Right ventricle myocardium inferior (tissue), 1 donor: Measurements from ENCODE around the gene SELP. TPM values are rescaled to one million over a fixed set of nuclear protein-coding genes. Genes with fewer than 3 reads are reported as not detected.

Experiments
- ATAC-seq: fragments of 200-7000 bp; cut with Tn5 transposase; one replicate; pipeline ENCODE4 v1.9.1; 2020; ENCODE audit warnings: mild to moderate bottlenecking, moderate library complexity
- DNase-seq: peaks from one replicate; pipeline ENCODE4 v3.0.0; 2021; ENCODE audit errors: missing footprints
- intact Hi-C: fragments of 100-400 bp; cut with DNase I; formaldehyde crosslinking; loops from one replicate; pipeline ENCODE4 v1.11.0; 2022
- total RNA-seq: library from RNA; stranded (reverse); fragmentation: NEBNext Ultra II Directional; extraction: Animal tissue kit (Norgen Biotek cat#: 25700); gene quantifications from one replicate; pipeline ENCODE4 v1.2.1, GENCODE V29; 2021
- donor health status: DM: no; HTN: yes; CAD: no; lungs with severe emphysema.

SELP gene
- total RNA-seq, 1 donor from 2014 or later = 7.1 TPM

DNA sequence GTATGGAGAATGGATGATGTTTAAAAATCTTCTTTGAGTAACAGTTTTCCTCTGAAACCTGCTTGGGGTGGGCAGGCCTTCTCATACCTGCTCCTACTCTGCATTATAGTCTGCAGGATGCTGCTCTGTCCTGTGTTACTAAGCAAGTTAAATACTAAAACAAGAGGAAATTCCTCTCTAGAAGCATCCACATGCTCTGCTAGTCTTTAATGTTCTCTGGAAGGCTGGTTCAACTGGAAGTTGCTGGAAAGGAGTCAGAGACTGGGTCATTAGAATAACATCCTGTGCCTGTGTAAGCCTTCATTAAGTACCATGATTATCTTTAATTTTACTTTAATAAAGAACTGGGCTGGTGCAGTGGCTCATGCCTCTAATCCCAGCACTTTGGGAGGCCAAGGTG, 5.8 kb downstream of the SELP start:
- intact Hi-C loops = no loop called here
- DNase-seq (no peak), ATAC-seq (no peak)

DNA sequence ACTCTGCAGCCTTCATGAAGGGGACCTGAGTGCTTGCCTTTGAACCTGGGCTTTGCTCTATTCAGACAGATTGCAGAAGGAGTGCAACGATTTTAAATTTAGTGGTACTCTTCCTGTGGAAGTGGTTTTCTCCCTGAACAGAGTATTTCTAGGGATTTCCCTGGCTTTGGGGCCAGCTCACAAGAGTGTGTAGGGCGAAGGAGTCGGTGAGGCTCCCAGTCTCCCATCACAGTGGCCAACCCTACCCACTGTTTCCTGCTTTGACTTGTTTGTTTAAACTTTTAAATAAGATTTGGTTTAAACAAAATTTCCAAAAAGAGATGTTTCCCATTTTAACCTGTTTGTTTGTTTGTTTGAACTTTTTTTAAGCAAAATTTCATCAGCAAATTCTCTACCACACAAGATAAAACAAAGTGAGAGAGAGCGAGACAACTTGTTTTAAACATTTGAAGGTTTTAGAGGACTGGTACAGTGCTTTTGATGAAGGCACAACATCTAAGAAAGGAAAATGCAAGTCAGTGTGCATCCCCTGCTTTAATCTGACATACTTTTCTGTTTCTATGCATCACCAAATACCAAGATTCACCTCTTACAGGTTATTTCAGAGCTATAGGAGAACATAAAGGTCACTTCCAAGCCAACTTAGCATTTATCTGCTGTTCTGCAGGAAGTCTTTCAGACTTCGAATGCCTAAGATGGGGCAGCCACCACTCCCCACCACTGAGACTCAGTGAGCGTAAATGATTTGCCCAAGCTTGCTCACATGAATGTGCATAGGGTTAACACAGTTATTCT, 6.6 kb downstream of the SELP start:
- intact Hi-C loops = no loop called here
- no peak for ATAC-seq
- DNase-seq = no peak

DNA sequence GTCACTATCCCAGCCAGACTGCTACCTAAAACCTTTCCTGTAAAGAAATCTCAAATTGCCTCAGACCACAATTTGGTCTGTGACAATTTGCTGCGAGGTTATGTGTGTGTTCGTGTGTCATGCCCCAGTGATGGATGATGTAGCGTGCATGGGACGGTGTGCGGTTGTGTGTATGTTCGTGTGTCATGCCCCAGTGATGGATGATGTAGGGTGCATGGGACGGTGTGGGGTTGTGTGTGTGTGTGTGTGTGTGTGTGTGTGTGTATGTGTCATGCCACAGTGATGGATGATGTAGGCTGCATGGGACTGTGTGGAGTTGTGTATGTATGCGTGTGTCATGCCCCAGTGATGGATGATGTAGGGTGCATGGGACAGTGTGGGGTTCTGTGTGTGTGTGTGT, 9.4 kb downstream of the SELP start:
- no peak for ATAC-seq
- intact Hi-C loops = no loop called here
- DNase-seq = no peak

DNA sequence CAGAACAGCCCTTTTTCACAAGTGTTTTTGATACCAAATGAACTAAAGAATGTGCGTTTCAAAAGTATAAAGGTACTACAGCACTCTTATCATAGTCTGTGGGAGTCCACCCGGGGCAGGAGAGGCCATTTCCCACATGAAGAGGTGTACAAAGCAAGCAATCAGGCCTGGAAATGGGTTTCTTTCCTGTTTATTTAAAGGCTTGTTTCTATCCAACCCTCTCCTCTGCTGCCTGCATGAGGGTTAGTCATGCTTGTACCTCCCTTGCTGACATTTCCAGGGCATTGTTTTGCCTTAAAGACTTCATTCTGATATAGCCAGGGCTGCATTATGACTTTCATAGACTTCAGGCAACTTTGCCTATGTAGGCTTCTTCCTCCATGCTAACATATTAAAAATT, 11.6 kb downstream of the SELP start:
- intact Hi-C loops = no loop called here
- DNase-seq = no peak
- ATAC-seq = no peak

DNA sequence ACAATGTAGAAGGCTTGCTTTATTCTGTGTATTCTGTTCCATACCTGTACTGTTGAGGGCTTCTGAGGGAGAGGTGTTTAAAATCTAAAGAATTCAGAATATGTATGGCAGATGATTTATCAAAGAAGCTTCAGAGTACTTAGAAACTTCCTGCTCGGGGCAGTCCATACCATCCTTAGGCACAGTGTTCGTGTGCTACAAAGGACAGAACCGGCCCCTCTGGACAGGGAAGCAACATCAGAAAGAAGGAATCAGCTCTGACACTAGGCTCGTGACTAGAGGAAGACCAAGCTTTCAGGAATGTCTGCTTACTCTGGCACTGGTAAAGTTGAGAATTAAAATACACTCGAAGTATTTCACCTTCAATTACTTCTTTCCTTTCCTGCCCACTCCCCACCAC, 14.1 kb downstream of the SELP start:
- intact Hi-C loops = no loop called here
- DNase-seq (no peak), ATAC-seq (no peak)

DNA sequence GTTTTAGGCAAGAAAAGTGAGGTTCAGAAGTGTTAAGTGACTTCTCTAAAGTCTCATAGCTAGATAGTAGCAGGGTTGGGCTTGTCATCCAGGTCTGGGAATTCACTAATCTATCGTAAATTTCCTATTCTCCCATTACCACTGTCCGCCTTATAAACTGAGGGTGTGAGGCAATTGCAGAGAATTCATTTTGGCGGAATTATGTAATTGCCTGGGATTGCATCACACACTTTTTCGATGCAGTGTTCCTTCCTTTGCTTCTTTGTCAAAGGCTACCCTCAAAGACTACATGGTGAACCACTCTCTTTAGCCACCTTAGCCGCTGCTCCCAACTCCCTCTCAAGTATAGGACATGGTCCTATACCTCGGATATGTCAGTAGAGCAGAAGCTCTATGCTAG, 19.1 kb downstream of the SELP start:
- no peak for ATAC-seq
- no peak for DNase-seq
- intact Hi-C loops = no loop called here

DNA sequence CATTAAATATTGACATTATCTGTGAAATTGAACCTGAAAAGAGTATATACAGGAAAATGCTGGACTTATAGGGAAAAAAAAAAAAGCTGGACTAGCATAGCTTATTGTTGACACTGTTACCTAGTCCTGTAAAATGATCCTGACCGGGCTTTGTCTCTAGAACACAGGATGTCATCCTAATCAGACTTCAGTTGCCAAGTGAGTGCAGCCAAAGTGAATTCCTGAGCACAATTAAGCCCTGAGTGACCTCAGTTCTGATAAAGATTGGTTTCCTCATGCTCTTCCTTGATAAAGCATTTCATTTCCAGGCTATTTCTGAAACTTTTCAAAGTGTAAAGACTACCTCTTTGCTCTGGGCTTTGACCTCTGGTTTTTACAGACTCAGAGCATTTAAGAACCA, 19.8 kb downstream of the SELP start:
- DNase-seq (no peak), ATAC-seq (peak; percentile 88)
- intact Hi-C loops = no loop called here

DNA sequence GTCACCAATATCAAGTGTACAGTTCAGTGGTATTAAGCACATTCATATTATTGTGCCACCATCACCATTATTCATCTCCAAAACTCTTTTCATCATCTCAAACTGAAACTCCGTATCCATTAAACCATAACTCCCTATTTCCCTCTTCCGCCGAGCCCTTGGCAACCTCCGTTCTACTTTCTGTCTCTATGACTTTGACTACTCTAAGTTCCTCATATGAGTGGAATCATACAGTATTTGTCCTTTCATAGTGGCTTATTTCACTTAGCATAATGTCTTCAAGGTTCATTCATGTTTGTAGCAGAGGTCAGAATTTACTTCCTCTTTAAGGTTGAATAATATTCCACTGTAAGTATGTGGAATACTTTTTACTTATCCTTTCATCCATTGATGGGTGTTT, 21.7 kb downstream of the SELP start:
- DNase-seq = no peak
- intact Hi-C loops = no loop called here
- no peak for ATAC-seq

DNA sequence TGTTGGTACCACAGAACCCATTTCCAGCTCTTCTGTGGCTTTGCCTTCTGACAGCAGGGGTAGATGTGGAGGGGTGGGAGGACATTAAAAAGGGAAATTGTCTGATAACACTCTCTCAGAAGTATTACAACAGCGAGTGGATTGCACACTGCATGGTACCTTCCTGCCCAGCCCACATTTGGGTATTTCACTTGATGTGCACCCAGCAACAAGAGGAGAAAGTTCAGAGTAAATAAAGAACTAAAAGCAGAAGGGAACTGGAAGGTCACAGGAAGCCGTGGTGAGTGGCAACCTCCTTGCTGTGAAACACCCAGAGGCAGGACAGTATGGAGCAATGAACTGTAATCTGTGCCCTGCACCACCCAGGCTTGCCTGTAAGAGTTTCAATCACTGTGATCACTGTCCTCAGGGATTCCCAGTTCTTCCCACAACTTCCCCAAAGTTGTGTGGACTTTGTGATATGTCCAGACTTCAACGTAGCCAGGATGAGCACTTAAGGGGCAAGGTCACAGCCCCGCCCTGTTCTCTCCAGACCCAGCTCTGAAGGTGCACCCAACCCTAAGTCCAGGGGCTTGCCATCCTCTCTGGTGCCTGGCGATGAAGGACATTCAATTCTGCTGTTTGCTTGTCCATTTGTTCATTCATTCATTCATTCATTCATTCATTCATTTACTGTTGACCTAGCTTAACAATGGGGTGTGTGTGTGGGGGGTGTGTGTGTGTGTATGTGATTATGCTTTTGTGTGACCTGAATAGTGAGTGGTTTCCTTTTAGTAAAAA, 25.0 kb downstream of the SELP start:
- intact Hi-C loops = loop anchor here (5.0 kb wide), 1 partner anchor 202 kb away; no protein-coding TSS in a partner anchor
- DNase-seq (peak; percentile 72), ATAC-seq (peak; percentile 37)

DNA sequence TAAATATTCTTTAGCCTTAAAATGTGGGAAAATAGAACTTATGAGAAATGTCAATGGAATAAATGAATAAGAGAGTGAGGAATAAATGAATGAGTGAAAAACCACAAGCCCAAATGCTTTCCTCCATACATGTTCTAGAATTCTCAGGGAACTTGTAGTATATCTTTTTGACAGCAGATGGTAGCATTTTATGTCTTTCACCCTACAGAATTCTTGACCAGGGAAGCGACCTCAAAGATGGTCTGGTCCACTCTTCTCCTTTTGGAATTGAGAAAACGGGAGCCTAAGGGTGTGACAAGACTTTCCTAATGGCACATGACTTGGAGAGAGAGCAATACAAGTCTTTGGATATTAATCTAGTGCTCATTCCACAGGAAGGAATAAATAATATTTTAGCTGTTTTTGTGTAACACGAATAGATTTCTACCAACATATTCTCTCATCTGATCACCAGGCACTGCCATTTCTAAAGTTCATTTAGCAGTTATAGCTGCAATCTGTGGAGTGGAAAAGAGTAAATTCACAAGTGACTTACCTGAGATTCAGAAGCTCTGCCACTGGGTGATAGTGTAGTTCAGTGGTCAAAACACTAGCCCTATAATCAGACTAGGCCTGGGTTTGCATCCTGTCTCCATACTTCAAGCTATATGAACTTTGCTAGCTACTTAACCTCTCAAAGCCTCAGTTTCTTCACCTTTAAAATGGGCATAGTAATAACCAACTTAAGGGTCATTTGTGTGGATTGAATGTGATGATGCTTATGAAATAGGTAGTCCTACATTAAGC, 28.6 kb downstream of the SELP start:
- ATAC-seq (no peak), DNase-seq (no peak)
- intact Hi-C loops = loop anchor here (1.0 to 5.0 kb wide), 3 partner anchors 111 to 206 kb away; partner anchors contain the start of gene METTL18

DNA sequence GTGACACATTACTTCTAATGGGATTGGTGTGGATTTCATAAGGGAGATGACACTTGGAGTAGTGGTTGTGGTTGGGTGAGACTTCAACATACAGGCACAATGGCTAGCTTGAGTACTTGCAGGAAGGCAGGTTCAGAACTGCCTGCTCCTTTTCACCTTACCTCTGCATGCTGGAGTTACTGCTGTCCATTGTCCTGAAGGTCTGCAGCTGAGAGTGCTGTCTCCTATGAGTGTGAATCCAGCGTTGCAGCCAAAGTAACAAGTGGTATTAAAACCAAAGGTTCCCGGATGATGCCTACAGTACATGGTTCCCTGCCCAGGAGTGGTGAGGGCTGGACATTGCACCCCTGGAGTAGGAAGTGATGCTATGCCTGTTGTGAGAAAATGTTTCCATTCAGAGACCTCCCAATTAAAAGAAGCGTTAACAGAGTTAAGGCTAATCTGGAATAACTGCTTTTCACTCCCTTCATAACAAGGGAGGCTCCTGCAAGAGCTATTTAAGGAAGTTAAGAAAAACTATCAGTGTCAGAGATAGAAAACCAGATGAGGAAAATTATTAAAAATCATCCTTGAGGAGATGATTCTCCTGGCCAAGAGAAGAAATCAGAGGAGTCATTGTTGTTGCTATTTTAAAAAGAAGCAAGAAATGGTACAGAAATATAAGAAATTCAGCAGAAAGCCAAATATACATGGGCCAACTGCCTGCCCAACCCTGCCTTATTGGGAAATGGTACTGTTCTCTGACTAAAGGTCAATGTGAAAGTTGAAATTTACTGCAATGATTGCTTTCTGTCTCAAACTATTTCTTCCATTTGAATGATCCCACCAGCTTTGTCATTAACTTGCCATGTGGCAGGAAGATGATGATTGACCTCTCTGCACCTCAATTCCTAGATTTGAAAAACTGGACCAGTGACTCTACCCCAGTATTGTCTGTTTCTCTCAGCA, 33.9 kb downstream of the SELP start:
- intact Hi-C loops = no loop called here
- ATAC-seq (no peak), DNase-seq (no peak)

DNA sequence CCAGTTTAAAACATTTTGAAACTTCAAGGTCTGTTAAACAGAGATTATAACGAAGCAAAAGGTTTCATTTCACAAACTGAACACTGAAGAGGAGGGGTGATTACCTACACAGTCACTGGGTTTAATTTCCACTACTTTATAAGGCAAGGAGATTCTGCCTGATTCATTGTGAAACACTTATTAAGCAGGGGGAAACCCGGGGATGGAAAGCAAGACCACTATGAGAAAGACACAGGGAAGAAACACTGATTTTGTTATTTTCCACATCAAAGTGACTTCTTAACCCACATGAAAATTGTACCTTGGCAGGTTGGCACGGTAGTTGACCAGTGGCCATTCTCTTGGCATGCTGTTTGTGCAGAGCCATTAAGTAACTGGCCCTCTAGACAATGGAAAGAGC, 35.5 kb downstream of the SELP start:
- DNase-seq = no peak
- no peak for ATAC-seq
- intact Hi-C loops = no loop called here

DNA sequence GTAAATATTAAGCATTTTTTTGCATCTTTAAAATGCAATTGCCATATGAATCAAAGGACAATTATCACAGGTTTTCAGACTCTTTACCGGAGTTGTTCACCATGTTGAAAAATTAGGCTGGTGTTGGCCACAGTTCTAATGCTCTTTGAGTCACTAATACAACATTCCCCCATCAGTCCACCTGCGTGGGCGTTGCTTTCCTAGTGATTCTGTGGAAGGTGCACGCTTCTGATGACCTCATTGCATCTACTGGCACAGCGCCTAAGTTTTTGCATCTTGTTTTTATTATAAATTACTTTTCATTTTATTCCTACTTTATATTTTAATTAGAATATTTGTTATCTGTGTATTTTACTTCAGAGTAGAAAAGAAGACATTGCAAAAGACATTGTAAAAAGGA, 39.0 kb downstream of the SELP start:
- ATAC-seq = no peak
- intact Hi-C loops = no loop called here
- DNase-seq = no peak

DNA sequence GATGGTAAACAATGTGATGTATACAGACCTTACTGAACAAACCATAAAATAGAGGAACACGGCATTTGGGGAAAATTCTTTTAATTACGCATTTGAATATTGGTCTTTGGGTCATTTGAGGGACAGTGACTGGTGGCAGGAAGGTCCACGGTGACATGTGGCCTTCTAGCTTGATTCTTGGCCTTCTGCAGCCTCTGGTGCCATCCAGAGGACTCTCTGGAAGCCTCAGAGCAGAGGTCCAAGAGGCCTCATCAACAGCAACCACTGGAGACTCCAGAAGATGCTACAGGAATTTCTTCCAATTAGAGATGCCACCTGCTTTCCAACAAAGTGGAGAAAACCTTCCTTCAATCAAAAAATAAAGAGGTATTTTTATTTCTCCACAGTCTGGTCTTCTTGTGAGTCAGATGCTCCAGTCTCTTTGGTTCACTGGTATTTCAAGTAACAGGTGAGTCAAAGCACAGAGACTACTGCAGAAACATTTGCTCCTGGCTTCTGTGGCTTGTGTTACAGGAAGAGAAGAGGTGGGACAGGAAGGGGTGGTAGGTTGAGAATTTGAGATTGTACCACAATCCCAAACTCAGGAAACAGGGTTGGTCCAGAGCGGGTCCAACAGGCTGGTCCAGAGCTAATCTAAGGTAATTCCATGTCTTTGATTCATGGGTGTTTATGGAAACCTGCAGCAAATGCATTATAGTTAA, 41.0 kb downstream of the SELP start:
- ATAC-seq (no peak), DNase-seq (no peak)
- intact Hi-C loops = no loop called here

DNA sequence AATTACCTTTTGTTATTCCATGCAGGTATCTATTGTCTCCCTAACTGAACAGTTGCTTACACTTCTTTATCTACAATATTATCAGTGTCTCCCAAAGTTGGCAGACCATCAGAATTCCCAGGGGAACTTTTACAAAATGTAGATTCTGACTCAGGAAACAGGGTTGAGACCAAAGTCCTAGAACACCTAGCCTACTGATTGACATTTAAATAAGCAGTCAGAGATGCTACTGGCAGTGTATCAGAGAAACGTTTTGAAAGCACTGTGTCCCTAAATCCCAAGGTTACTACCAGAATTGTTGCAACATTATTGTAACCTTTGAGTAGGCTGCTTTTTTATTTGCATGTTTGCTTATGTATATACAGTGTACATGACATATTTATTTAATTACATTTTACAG, 41.8 kb downstream of the SELP start:
- ATAC-seq (no peak), DNase-seq (no peak)
- intact Hi-C loops = no loop called here

DNA sequence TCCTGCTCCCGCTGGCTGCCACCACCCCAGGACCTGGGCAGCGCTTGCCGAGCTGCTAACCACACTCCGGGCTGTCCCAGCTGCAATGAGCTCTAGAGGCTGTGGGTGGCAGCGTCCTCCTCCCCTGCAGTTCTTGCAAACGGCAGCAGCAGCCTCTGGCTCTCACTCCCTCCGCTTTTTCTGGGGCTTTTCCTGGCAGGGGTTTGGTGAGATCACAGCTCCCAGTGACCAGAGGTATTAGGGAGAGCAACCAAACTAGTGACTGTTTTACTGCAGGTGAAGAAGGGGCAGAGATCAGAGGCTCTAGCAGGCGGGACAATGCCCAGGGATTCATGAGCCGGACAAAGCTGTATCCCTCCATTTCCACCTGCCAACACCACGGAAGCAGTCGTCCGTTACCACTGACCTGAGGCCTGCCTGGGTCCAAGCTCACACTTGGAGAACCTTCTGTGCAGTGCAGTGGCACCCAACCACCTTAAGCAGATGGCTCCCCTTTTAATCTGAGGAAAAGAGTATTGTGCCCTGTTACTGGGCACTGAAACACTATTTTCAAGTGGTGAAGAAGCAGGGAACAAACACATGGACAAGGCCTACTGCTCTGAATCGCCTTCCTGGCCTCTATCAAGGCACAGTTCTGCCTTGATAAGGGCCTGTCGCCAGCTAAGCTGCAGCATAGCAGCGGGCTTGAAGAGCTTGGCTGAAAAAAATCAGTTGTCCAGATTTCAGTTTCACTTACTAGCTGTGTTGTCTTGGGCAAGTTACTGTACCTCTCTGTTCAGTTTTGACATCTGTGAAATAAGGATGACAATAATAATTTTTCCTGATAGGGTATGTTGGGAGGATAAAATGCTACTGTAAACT, 43.3 kb downstream of the SELP start, which contains the start of gene F5:
F5 (minus strand) TSS at position 87 of the 861 bp plus-strand sequence. CDS start 95 bp downstream, outside the sequence.
- DNase-seq (peak; percentile 91), ATAC-seq (peak; percentile 96)
- intact Hi-C loops = no loop called here

DNA sequence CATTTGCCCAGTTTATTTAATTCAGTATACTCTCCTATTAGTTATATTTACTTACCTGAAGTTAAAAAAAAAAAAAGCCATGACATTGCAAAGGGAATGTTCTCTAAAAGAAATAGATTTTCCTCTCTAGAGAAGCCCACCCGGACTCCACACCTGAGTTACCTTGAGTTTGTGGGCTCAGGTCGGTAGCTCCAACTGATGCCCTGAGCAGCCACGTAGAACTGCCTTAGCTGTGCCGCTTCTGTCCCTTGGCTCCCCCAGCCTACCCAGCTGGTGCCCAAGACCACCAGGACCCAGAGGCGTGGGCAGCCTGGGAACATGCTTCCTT, 43.9 kb downstream of the SELP start:
- intact Hi-C loops = no loop called here
- DNase-seq (no peak), ATAC-seq (no peak)
